GM12878 (cell line): Measurements from ENCODE around the gene OR7G2. TPM values are rescaled to one million over a fixed set of nuclear protein-coding genes. Genes with fewer than 3 reads are reported as not detected.

ENCODE experiments used
- BMI1 ChIP-seq: fragments of 450-650 bp; IDR thresholded peaks from 2 replicates; pipeline ENCODE4 v1.6.1; 2016; ENCODE audit warnings: mild to moderate bottlenecking, moderate library complexity, borderline replicate concordance
- CBX3 ChIP-seq: fragments of 200-600 bp; sonication (generic); IDR thresholded peaks from 2 replicates; pipeline ENCODE4 v1.6.1; 2016; ENCODE audit warnings: low read depth, borderline replicate concordance
- CEBPB ChIP-seq, 2 experiments: fragments of 150-350 bp in 1 of 2; IDR thresholded peaks; 2 replicates each; pipeline ENCODE4 v1.6.1; 2012 to 2014; ENCODE audit warnings: low read depth in 2 of 2, low read length in 2 of 2, borderline replicate concordance in 1 of 2, inconsistent platforms in 1 of 2
- CEBPZ ChIP-seq: fragments of 150-350 bp; IDR thresholded peaks from 2 replicates; pipeline ENCODE4 v1.6.1; 2016; ENCODE audit warnings: low read depth, low read length
- CHD1 ChIP-seq: IDR thresholded peaks from 2 replicates; pipeline ENCODE4 v1.6.1; 2012; ENCODE audit warnings: low read depth, low read length, improper control_type of control experiment
- EGR1 ChIP-seq, 2 experiments: IDR thresholded peaks; 1 replicate in 1 of 2; 2 replicates in 1 of 2; pipeline ENCODE4 v1.6.1; 2011 to 2012; ENCODE audit warnings: low read depth in 2 of 2, low read length in 2 of 2, borderline replicate concordance in 1 of 2, mild to moderate bottlenecking in 1 of 2, moderate library complexity in 1 of 2
- MTA2 ChIP-seq: fragments of 450-650 bp; IDR thresholded peaks from 2 replicates; pipeline ENCODE4 v1.6.1; 2016; ENCODE audit warnings: low read depth, mild to moderate bottlenecking, moderate library complexity
- NFYB ChIP-seq: IDR thresholded peaks from 2 replicates; pipeline ENCODE4 v1.6.1; 2011; ENCODE audit warnings: low read depth, mild to moderate bottlenecking, low read length, improper control_type of control experiment, moderate library complexity; ENCODE audit not compliant: insufficient read depth
- ZNF274 ChIP-seq: IDR thresholded peaks from one replicate; pipeline ENCODE4 v1.8.0; 2011; ENCODE audit not compliant: insufficient read length, insufficient read depth
- polyA plus RNA-seq, 11 experiments: library from polyadenylated mRNA; depleted of rRNA in 4 of 11; unstranded in 6 of 11; stranded (reverse) in 5 of 11; fragments of >200 nt; fragmentation: Nextera tagmentation in 4 of 11; fragmentation: Illumina TruSeq in 1 of 11; extraction: Ambion mirVana in 4 of 11; extraction: Trizol in 1 of 11; gene quantifications; 1 replicate in 1 of 11; 2 replicates in 10 of 11; pipeline versions ENCODE4 v1.2.1 to v1.2.3, GENCODE V29; 2011 to 2016; ENCODE audit warnings: inconsistent platforms in 2 of 11, missing spikeins in 2 of 11, low read depth in 1 of 11
- total RNA-seq, 4 experiments: library from RNA; depleted of rRNA in 3 of 4; stranded (reverse); fragments of >200 nt in 3 of 4; fragmentation: Illumina TruSeq in 1 of 4; extraction: Trizol in 1 of 4; gene quantifications; 2 replicates each; pipeline versions ENCODE4 v1.2.1 to v1.2.3, GENCODE V29; 2013 to 2021
- TF ChIP-seq, protein P1 (sequence below): IDR thresholded peaks from 2 replicates; pipeline ENCODE4 v1.6.1; 2012; ENCODE audit warnings: improper control_type of control experiment, low read depth, low read length; ENCODE audit not compliant: insufficient replicate concordance
- TF ChIP-seq, protein P2 (sequence below): fragments of 450-650 bp; formaldehyde crosslinking; IDR thresholded peaks from 2 replicates; pipeline ENCODE4 v1.4.0; 2022; ENCODE audit warnings: mild to moderate bottlenecking, moderate library complexity

Gene OR7G2
- total and polyA plus RNA-seq, 10 of the 15 experiments (the other 5 are each of a cell fraction or from before 2014, with no cell fraction given) = not detected

DNA sequence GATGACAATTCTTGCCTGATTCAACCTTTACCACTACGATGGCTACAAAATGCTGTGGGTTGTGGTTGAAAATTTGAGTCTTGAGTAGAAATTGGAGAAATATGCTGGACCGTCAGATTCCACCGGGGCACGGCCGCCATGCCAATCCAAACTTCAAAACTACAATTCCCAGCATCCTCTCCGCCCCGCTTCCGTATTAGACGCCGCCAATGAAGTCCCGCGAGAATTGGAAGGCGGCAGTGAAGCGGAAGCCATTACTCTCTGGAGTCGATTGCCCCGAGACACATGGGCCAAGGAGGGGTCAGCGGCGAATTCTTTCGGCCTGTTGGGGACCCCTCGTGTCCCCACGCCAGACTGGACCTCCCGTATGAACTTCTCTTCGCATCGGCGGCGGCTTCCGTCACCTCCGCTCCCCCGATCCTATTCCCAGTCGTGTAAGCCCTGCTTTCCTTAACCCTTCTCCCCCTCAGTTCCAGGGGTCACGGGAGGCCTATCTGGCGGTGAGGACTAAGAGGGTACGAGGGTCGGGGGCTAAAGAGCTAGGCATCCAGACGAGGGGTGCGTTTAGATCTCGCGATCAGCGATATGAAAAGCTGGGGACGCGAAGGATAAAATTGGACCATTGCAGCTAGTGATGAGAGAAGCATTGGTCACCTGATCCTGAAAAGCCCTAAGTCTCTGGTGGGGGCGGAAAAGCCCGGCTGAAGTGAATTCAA lies 33.0 kb upstream of the OR7G2 start, which contains the start of gene ZNF317 (continued):
- TF ChIP-seq CEBPZ (no peak), CEBPB (IDR thresholded peaks at IDR 0.05; ENCODE audit: borderline replicate concordance in 1 of 2, low read depth in 2 of 2, low read length in 2 of 2) (no peak), BMI1 (no peak), ZNF274 (no peak), EGR1 (IDR thresholded peaks at IDR 0.05; ENCODE audit: borderline replicate concordance in 1 of 2, low read depth in 2 of 2, low read length in 2 of 2) (no peak), MTA2 (peak; percentile 33; the same call in 1 of the 2 replicates), NFYB (no peak), CHD1 (0 out of 2 replicates have a peak, but pooled peaks have one; percentile 48), CBX3 (no peak)
- TF ChIP-seq, protein P1, sequence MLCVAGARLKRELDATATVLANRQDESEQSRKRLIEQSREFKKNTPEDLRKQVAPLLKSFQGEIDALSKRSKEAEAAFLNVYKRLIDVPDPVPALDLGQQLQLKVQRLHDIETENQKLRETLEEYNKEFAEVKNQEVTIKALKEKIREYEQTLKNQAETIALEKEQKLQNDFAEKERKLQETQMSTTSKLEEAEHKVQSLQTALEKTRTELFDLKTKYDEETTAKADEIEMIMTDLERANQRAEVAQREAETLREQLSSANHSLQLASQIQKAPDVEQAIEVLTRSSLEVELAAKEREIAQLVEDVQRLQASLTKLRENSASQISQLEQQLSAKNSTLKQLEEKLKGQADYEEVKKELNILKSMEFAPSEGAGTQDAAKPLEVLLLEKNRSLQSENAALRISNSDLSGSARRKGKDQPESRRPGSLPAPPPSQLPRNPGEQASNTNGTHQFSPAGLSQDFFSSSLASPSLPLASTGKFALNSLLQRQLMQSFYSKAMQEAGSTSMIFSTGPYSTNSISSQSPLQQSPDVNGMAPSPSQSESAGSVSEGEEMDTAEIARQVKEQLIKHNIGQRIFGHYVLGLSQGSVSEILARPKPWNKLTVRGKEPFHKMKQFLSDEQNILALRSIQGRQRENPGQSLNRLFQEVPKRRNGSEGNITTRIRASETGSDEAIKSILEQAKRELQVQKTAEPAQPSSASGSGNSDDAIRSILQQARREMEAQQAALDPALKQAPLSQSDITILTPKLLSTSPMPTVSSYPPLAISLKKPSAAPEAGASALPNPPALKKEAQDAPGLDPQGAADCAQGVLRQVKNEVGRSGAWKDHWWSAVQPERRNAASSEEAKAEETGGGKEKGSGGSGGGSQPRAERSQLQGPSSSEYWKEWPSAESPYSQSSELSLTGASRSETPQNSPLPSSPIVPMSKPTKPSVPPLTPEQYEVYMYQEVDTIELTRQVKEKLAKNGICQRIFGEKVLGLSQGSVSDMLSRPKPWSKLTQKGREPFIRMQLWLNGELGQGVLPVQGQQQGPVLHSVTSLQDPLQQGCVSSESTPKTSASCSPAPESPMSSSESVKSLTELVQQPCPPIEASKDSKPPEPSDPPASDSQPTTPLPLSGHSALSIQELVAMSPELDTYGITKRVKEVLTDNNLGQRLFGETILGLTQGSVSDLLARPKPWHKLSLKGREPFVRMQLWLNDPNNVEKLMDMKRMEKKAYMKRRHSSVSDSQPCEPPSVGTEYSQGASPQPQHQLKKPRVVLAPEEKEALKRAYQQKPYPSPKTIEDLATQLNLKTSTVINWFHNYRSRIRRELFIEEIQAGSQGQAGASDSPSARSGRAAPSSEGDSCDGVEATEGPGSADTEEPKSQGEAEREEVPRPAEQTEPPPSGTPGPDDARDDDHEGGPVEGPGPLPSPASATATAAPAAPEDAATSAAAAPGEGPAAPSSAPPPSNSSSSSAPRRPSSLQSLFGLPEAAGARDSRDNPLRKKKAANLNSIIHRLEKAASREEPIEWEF = no peak
- TF ChIP-seq, protein P2, sequence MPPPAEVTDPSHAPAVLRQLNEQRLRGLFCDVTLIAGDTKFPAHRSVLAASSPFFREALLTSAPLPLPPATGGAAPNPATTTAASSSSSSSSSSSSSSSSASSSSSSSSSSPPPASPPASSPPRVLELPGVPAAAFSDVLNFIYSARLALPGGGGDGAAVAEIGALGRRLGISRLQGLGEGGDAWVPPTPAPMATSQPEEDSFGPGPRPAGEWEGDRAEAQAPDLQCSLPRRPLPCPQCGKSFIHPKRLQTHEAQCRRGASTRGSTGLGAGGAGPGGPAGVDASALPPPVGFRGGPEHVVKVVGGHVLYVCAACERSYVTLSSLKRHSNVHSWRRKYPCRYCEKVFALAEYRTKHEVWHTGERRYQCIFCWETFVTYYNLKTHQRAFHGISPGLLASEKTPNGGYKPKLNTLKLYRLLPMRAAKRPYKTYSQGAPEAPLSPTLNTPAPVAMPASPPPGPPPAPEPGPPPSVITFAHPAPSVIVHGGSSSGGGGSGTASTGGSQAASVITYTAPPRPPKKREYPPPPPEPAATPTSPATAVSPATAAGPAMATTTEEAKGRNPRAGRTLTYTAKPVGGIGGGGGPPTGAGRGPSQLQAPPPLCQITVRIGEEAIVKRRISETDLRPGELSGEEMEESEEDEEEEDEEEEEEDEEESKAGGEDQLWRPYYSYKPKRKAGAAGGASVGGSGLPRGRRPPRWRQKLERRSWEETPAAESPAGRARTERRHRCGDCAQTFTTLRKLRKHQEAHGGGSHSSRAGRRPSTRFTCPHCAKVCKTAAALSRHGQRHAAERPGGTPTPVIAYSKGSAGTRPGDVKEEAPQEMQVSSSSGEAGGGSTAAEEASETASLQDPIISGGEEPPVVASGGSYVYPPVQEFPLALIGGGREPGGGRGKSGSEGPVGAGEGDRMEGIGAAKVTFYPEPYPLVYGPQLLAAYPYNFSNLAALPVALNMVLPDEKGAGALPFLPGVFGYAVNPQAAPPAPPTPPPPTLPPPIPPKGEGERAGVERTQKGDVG = no peak
